Measurements from ENCODE around the gene MSI2.

Gene MSI2

GRCh38 chr17:57689254-57689653 lies 432.9 kb downstream of the MSI2 start:
- no peaks in the 10 kb centered on the region for H3K27me3 ChIP-seq (ENCODE audit: control insufficient read depth, insufficient read depth, low read length)
- H3K4me1 ChIP-seq (ENCODE audit: control insufficient read depth, insufficient read depth, low read length): no peaks in the 10 kb centered on the region
- H3K36me3 ChIP-seq (ENCODE audit: control insufficient read depth, insufficient read depth, low read length): no peaks in the 10 kb centered on the region
- H3K9me3 ChIP-seq (ENCODE audit: control insufficient read depth, low read length): no peaks in the 10 kb centered on the region
- H3K9ac ChIP-seq (ENCODE audit: low read length): no peak overlapping the region
- no peak overlapping the region for H3K4me3 ChIP-seq (ENCODE audit: low read length)

DNA sequence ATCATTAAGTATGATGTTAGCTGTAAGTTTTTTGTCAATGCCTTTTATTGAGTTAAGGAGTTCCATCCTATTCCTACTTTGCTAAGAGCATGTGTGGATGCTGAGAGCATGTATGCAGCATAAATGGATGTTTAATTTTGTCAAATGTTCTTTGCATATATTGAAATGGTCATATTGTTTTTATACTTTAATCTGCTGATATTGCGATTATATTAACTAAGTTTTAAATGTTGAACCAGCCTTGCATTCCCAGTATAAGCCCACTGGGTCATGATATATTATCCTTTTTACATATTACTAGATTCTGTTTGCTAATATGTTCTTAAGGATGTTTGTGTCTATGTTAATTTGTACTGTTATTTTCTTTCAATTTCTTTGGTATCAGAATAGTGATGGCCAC lies 435.6 kb downstream of the MSI2 start:
- no peaks in the 10 kb centered on the region for H3K4me1 ChIP-seq (ENCODE audit: control insufficient read depth, insufficient read depth, low read length)
- no peaks in the 10 kb centered on the region for H3K27me3 ChIP-seq (ENCODE audit: control insufficient read depth, insufficient read depth, low read length)
- H3K9me3 ChIP-seq (ENCODE audit: control insufficient read depth, low read length): no peaks in the 10 kb centered on the region
- no peaks in the 10 kb centered on the region for H3K36me3 ChIP-seq (ENCODE audit: control insufficient read depth, insufficient read depth, low read length)
- no peak overlapping the region for H3K4me3 ChIP-seq (ENCODE audit: low read length)
- H3K9ac ChIP-seq (ENCODE audit: low read length): no peak overlapping the region

DNA sequence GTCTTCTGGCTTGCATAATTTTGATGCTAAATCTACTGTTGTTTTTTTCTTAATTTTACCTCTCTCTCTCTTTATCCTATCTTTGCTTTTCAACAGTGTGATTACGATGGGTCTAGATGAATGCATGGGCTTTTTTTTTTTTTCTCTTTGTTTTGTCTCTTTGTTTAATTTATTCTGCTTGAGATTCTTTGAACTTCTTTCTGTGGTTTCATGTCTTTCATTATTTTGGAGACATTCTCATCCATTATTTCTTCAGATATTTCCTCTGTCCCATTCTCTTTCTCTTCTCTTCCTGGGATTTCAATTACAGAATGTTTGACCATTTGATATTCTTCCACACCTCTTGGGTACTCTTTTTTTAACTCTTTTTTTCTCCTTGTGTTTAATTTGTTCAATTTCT lies 436.4 kb downstream of the MSI2 start:
- Histone ChIP-seq H3K9me3 (ENCODE audit: control insufficient read depth, low read length) (no peaks in the 10 kb centered on the region), H3K4me3 (ENCODE audit: low read length) (no peak overlapping the region), H3K4me1 (ENCODE audit: control insufficient read depth, insufficient read depth, low read length) (no peaks in the 10 kb centered on the region), H3K27me3 (ENCODE audit: control insufficient read depth, insufficient read depth, low read length) (no peaks in the 10 kb centered on the region), H3K36me3 (ENCODE audit: control insufficient read depth, insufficient read depth, low read length) (no peaks in the 10 kb centered on the region), H3K9ac (ENCODE audit: low read length) (no peak overlapping the region)

GRCh38 chr17:57694051-57694450 lies 437.7 kb downstream of the MSI2 start:
- Histone ChIP-seq H3K9me3 (ENCODE audit: control insufficient read depth, low read length) (no peaks in the 10 kb centered on the region), H3K4me1 (ENCODE audit: control insufficient read depth, insufficient read depth, low read length) (no peaks in the 10 kb centered on the region), H3K4me3 (ENCODE audit: low read length) (no peak overlapping the region), H3K9ac (ENCODE audit: low read length) (no peak overlapping the region), H3K27me3 (ENCODE audit: control insufficient read depth, insufficient read depth, low read length) (no peaks in the 10 kb centered on the region), H3K36me3 (ENCODE audit: control insufficient read depth, insufficient read depth, low read length) (no peaks in the 10 kb centered on the region)

DNA sequence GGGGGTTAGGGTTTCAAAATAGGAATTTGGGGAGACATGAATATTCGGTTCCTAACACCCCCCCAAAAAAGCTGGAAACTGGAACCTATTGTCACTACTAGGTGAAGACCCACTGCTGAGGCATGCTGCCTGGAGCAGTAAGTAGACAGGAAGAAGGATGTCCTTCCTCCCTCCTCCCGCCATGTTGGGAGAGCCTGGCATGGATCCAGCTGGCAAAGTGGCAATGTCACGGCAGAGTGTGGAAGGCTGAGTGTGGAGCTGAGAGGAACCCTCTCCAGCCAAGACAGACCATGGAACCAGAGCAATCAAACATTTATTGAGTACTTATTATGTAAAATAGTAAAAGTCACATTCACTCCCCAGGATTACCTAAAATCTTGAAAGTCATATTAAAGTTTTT lies 439.7 kb downstream of the MSI2 start:
- Histone ChIP-seq H3K9ac (ENCODE audit: low read length) (no peak overlapping the region), H3K4me3 (ENCODE audit: low read length) (no peak overlapping the region), H3K36me3 (ENCODE audit: control insufficient read depth, insufficient read depth, low read length) (no peaks in the 10 kb centered on the region), H3K9me3 (ENCODE audit: control insufficient read depth, low read length) (no peaks in the 10 kb centered on the region), H3K4me1 (ENCODE audit: control insufficient read depth, insufficient read depth, low read length) (no peaks in the 10 kb centered on the region), H3K27me3 (ENCODE audit: control insufficient read depth, insufficient read depth, low read length) (no peaks in the 10 kb centered on the region)

GRCh38 chr17:57697197-57697596 lies 440.9 kb downstream of the MSI2 start:
- Histone ChIP-seq H3K36me3 (ENCODE audit: control insufficient read depth, insufficient read depth, low read length) (no peaks in the 10 kb centered on the region), H3K9ac (ENCODE audit: low read length) (no peak overlapping the region), H3K9me3 (ENCODE audit: control insufficient read depth, low read length) (no peaks in the 10 kb centered on the region), H3K4me1 (ENCODE audit: control insufficient read depth, insufficient read depth, low read length) (no peaks in the 10 kb centered on the region), H3K4me3 (ENCODE audit: low read length) (no peak overlapping the region), H3K27me3 (ENCODE audit: control insufficient read depth, insufficient read depth, low read length) (no peaks in the 10 kb centered on the region)

GRCh38 chr17:57697891-57698711 lies 441.8 kb downstream of the MSI2 start:
- no peaks in the 10 kb centered on the region for H3K4me1 ChIP-seq (ENCODE audit: control insufficient read depth, insufficient read depth, low read length)
- no peaks in the 10 kb centered on the region for H3K36me3 ChIP-seq (ENCODE audit: control insufficient read depth, insufficient read depth, low read length)
- H3K9ac ChIP-seq (ENCODE audit: low read length): no peak overlapping the region
- no peak overlapping the region for H3K4me3 ChIP-seq (ENCODE audit: low read length)
- H3K9me3 ChIP-seq (ENCODE audit: control insufficient read depth, low read length): no peaks in the 10 kb centered on the region
- no peaks in the 10 kb centered on the region for H3K27me3 ChIP-seq (ENCODE audit: control insufficient read depth, insufficient read depth, low read length)

GRCh38 chr17:57699751-57700219 lies 443.5 kb downstream of the MSI2 start:
- no peaks in the 10 kb centered on the region for H3K36me3 ChIP-seq (ENCODE audit: control insufficient read depth, insufficient read depth, low read length)
- no peak overlapping the region for H3K4me3 ChIP-seq (ENCODE audit: low read length)
- no peaks in the 10 kb centered on the region for H3K4me1 ChIP-seq (ENCODE audit: control insufficient read depth, insufficient read depth, low read length)
- H3K9ac ChIP-seq (ENCODE audit: low read length): no peak overlapping the region
- H3K27me3 ChIP-seq (ENCODE audit: control insufficient read depth, insufficient read depth, low read length): no peaks in the 10 kb centered on the region
- H3K9me3 ChIP-seq (ENCODE audit: control insufficient read depth, low read length): no peaks in the 10 kb centered on the region

DNA sequence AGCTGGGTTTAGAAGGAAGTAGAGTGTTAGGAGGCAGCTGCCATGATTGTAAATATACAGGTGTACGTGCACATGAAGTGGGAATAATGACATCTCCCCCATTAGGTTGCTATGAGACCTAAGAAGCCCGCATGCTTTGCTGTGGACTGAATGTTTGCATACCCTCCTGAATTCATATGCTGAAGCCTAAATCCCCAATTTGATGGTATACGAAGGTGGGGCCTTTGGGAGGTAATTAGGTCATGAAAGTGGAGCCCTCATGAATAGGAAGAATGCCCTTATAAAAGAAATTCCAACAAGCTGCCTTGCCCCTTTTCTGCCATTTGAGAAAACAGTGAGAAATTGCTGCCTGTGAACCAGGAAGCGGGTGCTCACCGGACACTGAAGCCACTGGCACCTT lies 444.8 kb downstream of the MSI2 start:
- H3K27me3 ChIP-seq (ENCODE audit: control insufficient read depth, insufficient read depth, low read length): no peaks in the 10 kb centered on the region
- no peak overlapping the region for H3K4me3 ChIP-seq (ENCODE audit: low read length)
- H3K36me3 ChIP-seq (ENCODE audit: control insufficient read depth, insufficient read depth, low read length): no peaks in the 10 kb centered on the region
- no peaks in the 10 kb centered on the region for H3K4me1 ChIP-seq (ENCODE audit: control insufficient read depth, insufficient read depth, low read length)
- H3K9ac ChIP-seq (ENCODE audit: low read length): no peak overlapping the region
- no peaks in the 10 kb centered on the region for H3K9me3 ChIP-seq (ENCODE audit: control insufficient read depth, low read length)

GRCh38 chr17:57703273-57703672 lies 446.9 kb downstream of the MSI2 start:
- no peaks in the 10 kb centered on the region for H3K36me3 ChIP-seq (ENCODE audit: control insufficient read depth, insufficient read depth, low read length)
- no peaks in the 10 kb centered on the region for H3K9me3 ChIP-seq (ENCODE audit: control insufficient read depth, low read length)
- H3K9ac ChIP-seq (ENCODE audit: low read length): no peak overlapping the region
- no peaks in the 10 kb centered on the region for H3K4me1 ChIP-seq (ENCODE audit: control insufficient read depth, insufficient read depth, low read length)
- H3K27me3 ChIP-seq (ENCODE audit: control insufficient read depth, insufficient read depth, low read length): peaks cover 8% of the 10 kb centered on the region
- H3K4me3 ChIP-seq (ENCODE audit: low read length): no peak overlapping the region

DNA sequence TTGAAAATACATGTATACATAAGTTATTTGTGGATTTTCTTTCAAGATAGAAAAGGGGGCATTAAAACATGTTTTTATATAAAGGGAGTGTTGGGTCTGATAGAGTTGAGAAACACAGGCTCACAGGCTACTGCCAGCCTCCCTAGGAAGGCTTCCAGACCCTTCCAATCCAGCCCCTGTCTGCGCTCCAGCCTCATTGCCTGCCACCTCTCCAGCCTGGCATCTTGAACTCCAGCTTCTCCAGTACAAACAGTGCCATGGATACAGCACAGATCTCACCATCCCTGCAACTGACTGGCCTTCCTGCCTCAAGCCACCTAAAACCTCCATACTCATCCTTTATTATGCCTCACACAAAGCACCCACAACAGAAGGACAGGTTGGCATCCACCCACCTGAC lies 448.1 kb downstream of the MSI2 start:
- H3K36me3 ChIP-seq (ENCODE audit: control insufficient read depth, insufficient read depth, low read length): no peaks in the 10 kb centered on the region
- peaks cover 8% of the 10 kb centered on the region for H3K27me3 ChIP-seq (ENCODE audit: control insufficient read depth, insufficient read depth, low read length)
- H3K9me3 ChIP-seq (ENCODE audit: control insufficient read depth, low read length): no peaks in the 10 kb centered on the region
- no peaks in the 10 kb centered on the region for H3K4me1 ChIP-seq (ENCODE audit: control insufficient read depth, insufficient read depth, low read length)
- H3K9ac ChIP-seq (ENCODE audit: low read length): no peak overlapping the region
- no peak overlapping the region for H3K4me3 ChIP-seq (ENCODE audit: low read length)

DNA sequence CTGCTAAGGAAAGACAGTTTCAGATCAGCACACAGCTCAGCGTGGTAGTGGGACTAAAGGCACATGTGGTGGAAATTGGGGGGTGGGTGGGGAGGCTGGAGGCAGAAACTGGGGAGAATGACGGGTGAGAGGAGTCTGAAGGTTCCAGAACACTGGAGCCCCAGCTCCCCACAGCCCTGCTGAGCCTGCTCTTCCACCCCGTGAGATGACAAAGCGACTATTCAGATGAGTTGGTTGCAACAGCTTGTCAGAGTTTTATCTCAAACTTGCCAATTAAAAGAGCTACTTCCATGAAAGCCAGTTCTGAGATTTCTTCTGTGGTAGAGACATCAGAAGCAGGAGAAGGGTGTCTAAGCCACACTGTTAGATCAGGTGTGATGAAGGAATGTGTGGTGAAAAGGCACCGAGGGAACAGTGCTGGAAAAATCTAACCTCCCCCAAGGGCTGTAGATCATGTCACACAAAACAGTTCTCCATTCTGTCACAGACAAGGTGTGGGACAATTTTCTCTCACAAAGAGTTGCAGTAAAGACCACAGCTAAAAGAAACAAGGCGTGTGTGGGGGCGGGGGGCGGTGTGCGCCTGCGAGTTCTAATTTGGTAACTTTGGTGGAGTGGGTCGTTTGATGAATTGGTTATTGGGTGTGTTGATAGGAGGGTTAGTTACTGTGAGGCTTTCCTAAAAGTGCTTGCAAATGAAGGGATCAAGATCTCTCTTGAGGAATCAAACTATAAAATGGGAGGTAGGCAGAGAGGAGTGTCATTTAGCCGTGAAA lies 449.8 kb downstream of the MSI2 start:
- H3K4me3 ChIP-seq (ENCODE audit: low read length): no peak overlapping the region
- peaks cover 8% of the 10 kb centered on the region for H3K27me3 ChIP-seq (ENCODE audit: control insufficient read depth, insufficient read depth, low read length)
- no peak overlapping the region for H3K9ac ChIP-seq (ENCODE audit: low read length)
- H3K9me3 ChIP-seq (ENCODE audit: control insufficient read depth, low read length): no peaks in the 10 kb centered on the region
- no peaks in the 10 kb centered on the region for H3K36me3 ChIP-seq (ENCODE audit: control insufficient read depth, insufficient read depth, low read length)
- H3K4me1 ChIP-seq (ENCODE audit: control insufficient read depth, insufficient read depth, low read length): no peaks in the 10 kb centered on the region
